Measurements from ENCODE around the gene DENND5B. TPM values are rescaled to one million over a fixed set of nuclear protein-coding genes. Genes with fewer than 3 reads are reported as not detected.
A peak's percentile ranks its signal among the peaks of the same experiment; 100 is the strongest.

DENND5B gene
- total RNA-seq, 1 experiment from 2014 or later: 20.8 TPM

- Histone ChIP-seq H3K4me3 (no peak overlapping the region), H3K27me3 (no peaks in the 10 kb centered on the region), H3K27ac (no peak overlapping the region), H3K36me3 (no peaks in the 10 kb centered on the region), H3K9me3 (replicated peaks) (no peaks in the 10 kb centered on the region), H3K4me1 (no peaks in the 10 kb centered on the region)
- DNase-seq: no peak
Observed at GRCh38 chr12:31471051-31471450, 119.9 kb downstream of the DENND5B start.

- no peaks in the 10 kb centered on the region for H3K9me3 ChIP-seq (replicated peaks)
- H3K27ac ChIP-seq: no peak overlapping the region
- H3K36me3 ChIP-seq: no peaks in the 10 kb centered on the region
- no peak overlapping the region for H3K4me3 ChIP-seq
- H3K4me1 ChIP-seq: no peaks in the 10 kb centered on the region
- DNase-seq: peak in 1 of 2 experiments; percentile 6
- no peaks in the 10 kb centered on the region for H3K27me3 ChIP-seq
Observed at GRCh38 chr12:31470459-31470858, 120.5 kb downstream of the DENND5B start.

- H3K27me3 ChIP-seq: no peaks in the 10 kb centered on the region
Observed at GRCh38 chr12:31466768-31467167, 124.2 kb downstream of the DENND5B start.

GRCh38 chr12:31465002-31465401, 125.9 kb downstream of the DENND5B start:
- no peaks in the 10 kb centered on the region for H3K9me3 ChIP-seq (replicated peaks)
- no peaks in the 10 kb centered on the region for H3K4me1 ChIP-seq

More at GRCh38 chr12:31466768-31467167, 124.2 kb downstream of the DENND5B start:
- Histone ChIP-seq H3K9me3 (replicated peaks) (no peaks in the 10 kb centered on the region), H3K4me3 (no peak overlapping the region), H3K36me3 (no peaks in the 10 kb centered on the region), H3K27ac (no peak overlapping the region), H3K4me1 (no peaks in the 10 kb centered on the region)
- no peak for DNase-seq

GRCh38 chr12:31460024-31460423, 130.9 kb downstream of the DENND5B start:
- H3K27me3 ChIP-seq: no peaks in the 10 kb centered on the region
- no peaks in the 10 kb centered on the region for H3K4me1 ChIP-seq
- H3K4me3 ChIP-seq: no peak overlapping the region
- H3K27ac ChIP-seq: no peak overlapping the region
- H3K9me3 ChIP-seq (replicated peaks): no peaks in the 10 kb centered on the region
- peaks cover 9% of the 10 kb centered on the region for H3K36me3 ChIP-seq
- no peak for DNase-seq

More at GRCh38 chr12:31465002-31465401, 125.9 kb downstream of the DENND5B start:
- Histone ChIP-seq H3K27ac (no peak overlapping the region), H3K36me3 (peaks cover under 1% of the 10 kb centered on the region), H3K27me3 (no peaks in the 10 kb centered on the region), H3K4me3 (no peak overlapping the region)
- DNase-seq: no peak

GRCh38 chr12:31456562-31456961, 134.4 kb downstream of the DENND5B start:
- Histone ChIP-seq H3K36me3 (peaks cover 18% of the 10 kb centered on the region), H3K4me1 (no peaks in the 10 kb centered on the region), H3K4me3 (no peak overlapping the region), H3K9me3 (replicated peaks) (no peaks in the 10 kb centered on the region), H3K27ac (no peak overlapping the region), H3K27me3 (no peaks in the 10 kb centered on the region)
- no peak for DNase-seq

GRCh38 chr12:31444736-31445135, 146.2 kb downstream of the DENND5B start:
- Histone ChIP-seq H3K27ac (no peak overlapping the region), H3K27me3 (no peaks in the 10 kb centered on the region), H3K36me3 (peaks cover 8% of the 10 kb centered on the region; the same call in 1 of the 2 replicates), H3K9me3 (replicated peaks) (no peaks in the 10 kb centered on the region), H3K4me3 (no peak overlapping the region), H3K4me1 (no peaks in the 10 kb centered on the region)
- DNase-seq: no peak

- H3K4me3 ChIP-seq: no peak overlapping the region
- DNase-seq: no peak
- H3K36me3 ChIP-seq: no peaks in the 10 kb centered on the region
- H3K9me3 ChIP-seq (replicated peaks): no peaks in the 10 kb centered on the region
- H3K27ac ChIP-seq: no peak overlapping the region
- H3K27me3 ChIP-seq: no peaks in the 10 kb centered on the region
- no peaks in the 10 kb centered on the region for H3K4me1 ChIP-seq
Observed at GRCh38 chr12:31440586-31440985, 150.3 kb downstream of the DENND5B start.

- H3K27me3 ChIP-seq: no peaks in the 10 kb centered on the region
- H3K36me3 ChIP-seq: no peaks in the 10 kb centered on the region
- H3K27ac ChIP-seq: no peak overlapping the region
- H3K4me1 ChIP-seq: no peaks in the 10 kb centered on the region
- DNase-seq: no peak
- no peaks in the 10 kb centered on the region for H3K9me3 ChIP-seq (replicated peaks)
- H3K4me3 ChIP-seq: no peak overlapping the region
Observed at GRCh38 chr12:31440134-31440533, 150.8 kb downstream of the DENND5B start.

- Histone ChIP-seq H3K4me1 (no peaks in the 10 kb centered on the region), H3K36me3 (no peaks in the 10 kb centered on the region), H3K4me3 (no peak overlapping the region), H3K9me3 (replicated peaks) (no peaks in the 10 kb centered on the region), H3K27me3 (no peaks in the 10 kb centered on the region), H3K27ac (no peak overlapping the region)
- no peak for DNase-seq
Observed at GRCh38 chr12:31431721-31432240, 159.2 kb downstream of the DENND5B start.

- no peaks in the 10 kb centered on the region for H3K9me3 ChIP-seq (replicated peaks)
- no peak overlapping the region for H3K4me3 ChIP-seq
- no peak for DNase-seq
- no peaks in the 10 kb centered on the region for H3K27me3 ChIP-seq
- H3K27ac ChIP-seq: no peak overlapping the region
- no peaks in the 10 kb centered on the region for H3K36me3 ChIP-seq
- H3K4me1 ChIP-seq: no peaks in the 10 kb centered on the region
Observed at GRCh38 chr12:31423405-31423804, 167.5 kb downstream of the DENND5B start.

GRCh38 chr12:31412292-31412801, 178.6 kb downstream of the DENND5B start:
- no peak overlapping the region for H3K4me3 ChIP-seq
- DNase-seq: no peak
- H3K36me3 ChIP-seq: no peaks in the 10 kb centered on the region; the same call in 1 of the 2 replicates
- no peaks in the 10 kb centered on the region for H3K9me3 ChIP-seq (replicated peaks)
- no peaks in the 10 kb centered on the region for H3K4me1 ChIP-seq
- H3K27ac ChIP-seq: no peak overlapping the region
- no peaks in the 10 kb centered on the region for H3K27me3 ChIP-seq

- H3K27ac ChIP-seq: no peak overlapping the region
- no peaks in the 10 kb centered on the region for H3K9me3 ChIP-seq (replicated peaks)
- DNase-seq: no peak
- H3K36me3 ChIP-seq: no peaks in the 10 kb centered on the region; the same call in 1 of the 2 replicates
- no peak overlapping the region for H3K4me3 ChIP-seq
- no peaks in the 10 kb centered on the region for H3K4me1 ChIP-seq
- no peaks in the 10 kb centered on the region for H3K27me3 ChIP-seq
Observed at GRCh38 chr12:31408763-31409162, 182.2 kb downstream of the DENND5B start.

GRCh38 chr12:31407562-31407961, 183.4 kb downstream of the DENND5B start:
- H3K4me1 ChIP-seq: no peaks in the 10 kb centered on the region
- H3K27ac ChIP-seq: no peak overlapping the region
- H3K4me3 ChIP-seq: no peak overlapping the region

GRCh38 chr12:31406345-31406744, 184.6 kb downstream of the DENND5B start:
- Histone ChIP-seq H3K27ac (no peak overlapping the region), H3K27me3 (no peaks in the 10 kb centered on the region), H3K4me1 (no peaks in the 10 kb centered on the region), H3K4me3 (no peak overlapping the region), H3K36me3 (no peaks in the 10 kb centered on the region; the same call in 1 of the 2 replicates), H3K9me3 (replicated peaks) (no peaks in the 10 kb centered on the region)
- no peak for DNase-seq

More at GRCh38 chr12:31407562-31407961, 183.4 kb downstream of the DENND5B start:
- DNase-seq: no peak
- Histone ChIP-seq H3K9me3 (replicated peaks) (no peaks in the 10 kb centered on the region), H3K27me3 (no peaks in the 10 kb centered on the region), H3K36me3 (no peaks in the 10 kb centered on the region; the same call in 1 of the 2 replicates)

GRCh38 chr12:31405021-31405420, 185.9 kb downstream of the DENND5B start:
- Histone ChIP-seq H3K4me1 (no peaks in the 10 kb centered on the region), H3K4me3 (no peak overlapping the region), H3K27me3 (no peaks in the 10 kb centered on the region), H3K27ac (no peak overlapping the region), H3K36me3 (peaks cover 3% of the 10 kb centered on the region; the same call in 1 of the 2 replicates), H3K9me3 (replicated peaks) (no peaks in the 10 kb centered on the region)
- no peak for DNase-seq

All from SJCRH30 (cell line).